ENCODE measurements around the gene FAM229A. TPM values are rescaled to one million over a fixed set of nuclear protein-coding genes. Genes with fewer than 3 reads are reported as not detected.

FAM229A gene
- total RNA-seq, 1 experiment from 2014 or later = 0.74 TPM

DNA sequence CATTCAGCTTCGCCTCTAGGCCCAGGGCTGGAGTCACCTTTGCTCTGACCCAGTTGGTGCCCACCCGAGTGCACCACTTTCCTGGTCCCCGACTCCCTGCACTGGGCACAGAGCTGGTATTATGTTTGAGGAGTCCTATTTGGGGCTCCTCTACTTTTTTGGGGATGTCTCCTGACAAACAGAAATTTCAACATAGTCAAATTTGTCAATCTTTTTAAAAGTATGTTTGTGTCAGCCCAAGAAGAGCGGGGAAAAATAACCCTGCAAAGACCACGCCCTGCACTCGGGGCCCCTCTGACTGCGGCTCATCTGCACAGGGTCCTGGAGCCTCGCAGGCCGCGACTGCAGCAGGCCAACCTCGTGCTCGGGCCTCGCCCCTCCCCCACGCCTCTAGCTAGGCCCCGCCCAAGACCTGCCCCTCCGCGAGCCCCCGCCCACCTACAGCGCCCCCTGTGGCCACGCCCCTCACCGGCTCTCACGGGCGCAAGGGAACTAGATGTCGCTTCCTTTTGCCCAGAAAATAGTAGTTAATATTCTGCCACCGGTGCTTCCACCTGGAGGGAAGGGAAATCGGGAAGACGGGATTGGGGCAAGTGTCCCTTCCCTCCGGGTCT lies 11.4 kb downstream of the FAM229A start:
- H3K4me1 ChIP-seq (replicated peaks) = peaks cover 12% of the 10 kb centered on the region
- H3K36me3 ChIP-seq = peaks cover 8% of the 10 kb centered on the region; the same call in 1 of the 2 replicates
- peak overlapping the region; percentile 67 for H3K4me3 ChIP-seq
- DNase-seq (ENCODE audit: low read depth in 1 of 2, low spot score in 2 of 2) = peak in 1 of 2 experiments; percentile 80
- H3K27me3 ChIP-seq (replicated peaks) = no peaks in the 10 kb centered on the region
- H3K27ac ChIP-seq = peak overlapping the region; percentile 70; the same call in 1 of the 2 replicates
- no peaks in the 10 kb centered on the region; the same call in 1 of the 2 replicates for H3K9me3 ChIP-seq (replicated peaks)

DNA sequence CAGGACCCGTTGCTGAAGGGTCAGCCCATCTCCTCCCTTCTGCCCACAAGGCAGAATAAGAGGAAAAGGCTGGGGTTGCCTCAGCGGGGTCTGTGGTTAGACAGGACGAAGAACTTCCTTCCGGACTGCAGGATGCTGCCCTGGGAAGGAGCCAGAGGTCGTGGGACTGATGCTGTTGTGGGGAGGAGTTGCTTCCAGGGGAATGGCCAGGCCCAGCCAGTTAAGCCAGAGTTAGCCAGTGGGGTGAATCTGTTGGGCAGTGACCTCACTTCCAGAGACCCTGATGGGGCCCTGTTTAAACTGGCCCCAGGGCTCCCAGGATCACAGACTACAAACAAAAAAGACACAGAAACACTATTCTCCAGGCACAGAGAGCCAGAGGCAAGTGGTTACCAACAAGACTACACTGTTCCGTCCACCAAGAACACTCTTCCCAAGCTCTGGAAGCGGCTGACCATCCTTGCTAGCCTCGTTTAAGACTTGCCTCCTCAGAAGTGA lies 13.0 kb downstream of the FAM229A start:
- H3K27ac ChIP-seq = no peak overlapping the region
- no peaks in the 10 kb centered on the region; the same call in 1 of the 2 replicates for H3K9me3 ChIP-seq (replicated peaks)
- no peaks in the 10 kb centered on the region for H3K27me3 ChIP-seq (replicated peaks)
- no peak for DNase-seq (ENCODE audit: low read depth in 1 of 2, low spot score in 2 of 2)
- peaks cover 12% of the 10 kb centered on the region for H3K4me1 ChIP-seq (replicated peaks)
- no peak overlapping the region for H3K4me3 ChIP-seq
- peaks cover 4% of the 10 kb centered on the region; the same call in 1 of the 2 replicates for H3K36me3 ChIP-seq

DNA sequence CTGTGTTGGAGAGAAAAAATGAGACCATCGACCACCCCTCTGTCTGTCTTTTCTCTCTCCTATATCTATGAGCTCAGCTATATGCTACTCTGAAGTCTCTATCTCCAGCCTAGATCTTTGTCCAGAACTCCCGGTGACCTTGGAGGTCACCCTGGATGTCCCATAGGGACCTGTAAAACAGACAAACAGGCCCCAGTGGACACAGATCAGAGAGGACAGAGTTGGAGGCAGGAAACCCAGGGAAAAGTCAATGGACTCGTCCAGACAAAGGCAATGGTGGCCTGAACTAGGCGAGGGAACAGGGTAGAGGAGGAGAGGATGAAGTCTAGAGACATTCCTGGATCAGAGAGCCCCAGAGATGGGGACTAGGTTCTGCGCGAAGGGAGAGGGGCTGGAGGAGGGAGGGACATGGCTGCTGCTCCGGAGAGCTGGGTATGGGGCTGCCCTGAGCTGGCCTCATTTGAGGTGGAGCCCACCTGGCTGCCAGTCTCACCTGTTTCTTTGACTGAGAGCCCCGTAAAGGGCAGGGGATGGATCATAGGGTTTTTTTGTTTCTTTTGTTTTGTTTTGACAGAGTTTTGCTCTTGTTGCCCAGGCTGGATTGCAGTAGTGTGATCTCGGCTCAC lies 15.6 kb downstream of the FAM229A start:
- H3K36me3 ChIP-seq = peaks cover 2% of the 10 kb centered on the region; the same call in 1 of the 2 replicates
- H3K27me3 ChIP-seq (replicated peaks) = no peaks in the 10 kb centered on the region
- no peak for DNase-seq (ENCODE audit: low read depth in 1 of 2, low spot score in 2 of 2)
- no peak overlapping the region for H3K4me3 ChIP-seq
- no peaks in the 10 kb centered on the region; the same call in 1 of the 2 replicates for H3K9me3 ChIP-seq (replicated peaks)
- H3K4me1 ChIP-seq (replicated peaks) = peaks cover 3% of the 10 kb centered on the region; the same call in 1 of the 2 replicates
- no peak overlapping the region for H3K27ac ChIP-seq

DNA sequence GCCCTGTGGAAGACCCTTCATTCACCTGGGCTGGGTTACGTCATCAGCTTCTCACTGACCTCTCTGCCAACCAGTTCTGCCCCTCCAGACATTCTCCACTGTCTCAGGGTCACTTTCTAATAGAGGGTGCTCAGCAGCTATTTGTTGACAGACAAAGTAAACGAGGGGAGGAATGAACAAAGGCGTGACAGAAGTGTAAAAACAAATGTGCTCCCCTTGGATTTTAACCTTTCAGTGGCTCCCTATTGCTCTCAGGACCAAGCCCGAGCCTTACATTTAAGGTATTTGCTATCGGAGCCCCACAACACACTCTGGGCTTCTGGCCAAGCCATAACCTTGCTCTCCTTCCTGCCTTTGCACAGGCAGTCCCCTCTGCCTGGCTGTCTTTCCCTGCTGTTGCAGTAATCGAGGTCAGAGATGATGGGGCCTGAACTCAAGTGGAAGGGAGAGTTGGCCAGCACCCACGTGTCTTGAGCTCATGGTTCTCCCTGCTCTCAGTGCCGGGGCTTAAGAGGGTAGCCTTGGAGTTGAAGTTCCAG lies 16.9 kb downstream of the FAM229A start:
- Histone ChIP-seq H3K36me3 (no peaks in the 10 kb centered on the region), H3K27ac (no peak overlapping the region), H3K4me3 (no peak overlapping the region), H3K4me1 (replicated peaks) (no peaks in the 10 kb centered on the region), H3K9me3 (replicated peaks) (no peaks in the 10 kb centered on the region), H3K27me3 (replicated peaks) (no peaks in the 10 kb centered on the region)
- no peak for DNase-seq (ENCODE audit: low read depth in 1 of 2, low spot score in 2 of 2)

DNA sequence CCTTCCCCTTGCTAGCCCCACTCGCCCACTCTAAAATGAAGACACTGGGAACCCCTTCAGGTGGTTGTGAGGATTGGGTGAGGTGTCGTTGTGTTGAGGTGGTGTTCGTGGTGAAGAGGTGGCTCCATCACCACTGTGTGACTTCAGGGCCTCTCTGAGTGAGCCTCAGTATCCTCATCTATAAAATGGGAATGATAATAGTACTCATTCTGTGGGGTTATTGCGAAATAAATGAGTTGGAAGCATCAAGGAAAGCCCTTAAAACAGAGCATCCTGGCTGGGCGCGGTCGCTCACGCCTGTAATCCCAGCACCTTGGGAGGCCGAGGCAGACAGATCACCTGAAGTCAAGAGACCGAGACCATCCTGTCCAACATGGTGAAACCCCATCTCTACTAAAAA lies 19.6 kb downstream of the FAM229A start:
- no peak for DNase-seq (ENCODE audit: low read depth in 1 of 2, low spot score in 2 of 2)
- Histone ChIP-seq H3K36me3 (no peaks in the 10 kb centered on the region), H3K4me3 (no peak overlapping the region), H3K27me3 (replicated peaks) (no peaks in the 10 kb centered on the region), H3K4me1 (replicated peaks) (peaks cover 12% of the 10 kb centered on the region), H3K27ac (no peak overlapping the region), H3K9me3 (replicated peaks) (no peaks in the 10 kb centered on the region)

DNA sequence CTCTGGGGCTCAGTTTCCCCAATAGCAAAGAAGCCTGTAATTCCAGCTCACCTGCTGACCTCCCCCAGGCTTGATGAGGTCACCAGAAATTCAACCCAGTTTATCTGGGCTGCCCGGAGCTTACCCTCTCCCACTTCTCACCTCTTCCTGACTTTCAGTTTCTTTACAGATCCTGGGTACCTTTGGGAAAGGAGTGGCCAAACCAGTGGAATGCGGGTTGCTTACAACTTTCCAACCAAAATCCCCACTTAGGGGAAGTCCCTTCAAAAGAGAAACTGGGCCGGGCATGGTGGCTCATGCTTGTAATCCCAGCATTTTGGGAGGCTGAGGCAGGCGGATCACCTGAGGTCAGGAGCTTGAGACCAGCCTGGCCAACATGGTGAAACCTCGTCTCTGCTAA lies 20.3 kb downstream of the FAM229A start:
- DNase-seq (ENCODE audit: low read depth in 1 of 2, low spot score in 2 of 2) = no peak
- H3K36me3 ChIP-seq = no peaks in the 10 kb centered on the region
- H3K27me3 ChIP-seq (replicated peaks) = no peaks in the 10 kb centered on the region
- H3K9me3 ChIP-seq (replicated peaks) = no peaks in the 10 kb centered on the region
- no peak overlapping the region for H3K27ac ChIP-seq
- H3K4me3 ChIP-seq = no peak overlapping the region
- peaks cover 18% of the 10 kb centered on the region for H3K4me1 ChIP-seq (replicated peaks)

DNA sequence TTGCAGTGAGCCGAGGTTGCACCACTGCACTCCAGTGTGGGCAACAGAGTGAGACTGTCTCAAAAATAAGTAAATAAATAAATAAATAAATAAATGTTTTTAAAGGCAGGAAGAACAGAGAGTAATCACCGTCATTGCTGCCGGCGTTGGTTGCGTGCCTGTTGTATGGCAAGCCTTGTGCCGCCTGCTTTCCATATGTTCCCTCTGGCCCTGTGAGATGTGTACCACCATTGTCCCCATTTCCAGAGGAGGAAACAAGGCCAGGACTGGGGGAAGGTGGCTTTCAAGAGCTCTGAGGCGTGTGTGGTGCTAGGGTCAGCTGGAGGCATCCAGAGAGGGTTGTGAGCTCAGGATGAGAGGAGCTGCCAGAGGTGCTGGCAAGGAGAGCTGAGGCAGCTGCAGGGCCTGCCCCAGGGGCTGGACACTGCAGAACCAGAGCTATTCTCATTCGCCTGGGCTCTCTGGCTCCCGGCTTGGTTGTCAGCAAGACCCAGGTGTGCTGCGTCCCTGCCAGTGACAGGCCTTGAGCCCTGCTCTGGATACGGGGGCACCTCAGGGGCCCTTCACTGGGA lies 21.0 kb downstream of the FAM229A start:
- no peaks in the 10 kb centered on the region for H3K36me3 ChIP-seq
- H3K27me3 ChIP-seq (replicated peaks) = no peaks in the 10 kb centered on the region
- no peaks in the 10 kb centered on the region for H3K9me3 ChIP-seq (replicated peaks)
- DNase-seq (ENCODE audit: low read depth in 1 of 2, low spot score in 2 of 2) = no peak
- no peak overlapping the region for H3K4me3 ChIP-seq
- H3K27ac ChIP-seq = no peak overlapping the region
- H3K4me1 ChIP-seq (replicated peaks) = peaks cover 22% of the 10 kb centered on the region

DNA sequence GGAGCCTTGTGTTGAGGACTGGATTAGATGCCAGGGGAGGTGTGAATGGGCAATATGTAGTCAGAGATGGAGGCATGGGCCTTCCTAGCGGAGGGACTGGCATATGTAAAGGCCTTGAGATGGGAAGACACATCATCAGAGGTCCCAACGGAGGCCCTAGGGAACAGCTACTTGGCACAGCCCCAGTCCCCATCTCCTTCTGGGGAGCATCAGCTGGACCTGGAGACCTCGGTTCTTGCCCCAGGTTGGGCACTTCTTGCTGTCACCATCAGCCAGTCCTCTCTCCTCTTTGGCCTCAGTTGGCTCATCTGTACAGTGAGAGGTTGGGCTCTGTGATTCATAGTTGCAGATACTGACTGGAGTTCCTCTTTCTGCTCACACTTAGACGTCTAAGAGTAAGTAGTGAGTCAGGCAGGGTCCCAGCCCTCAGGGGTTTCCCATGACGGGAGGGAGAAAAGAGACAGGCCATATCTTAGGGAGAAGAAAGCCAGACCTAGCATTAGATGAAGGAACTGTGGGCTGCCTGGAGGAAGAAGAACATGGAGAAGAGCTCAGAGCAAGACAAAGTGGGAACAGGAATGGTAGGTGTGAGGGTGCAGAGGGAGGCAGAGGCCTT lies 22.8 kb downstream of the FAM229A start:
- peaks cover 11% of the 10 kb centered on the region for H3K36me3 ChIP-seq
- no peaks in the 10 kb centered on the region for H3K27me3 ChIP-seq (replicated peaks)
- DNase-seq (ENCODE audit: low read depth in 1 of 2, low spot score in 2 of 2) = no peak
- no peak overlapping the region for H3K27ac ChIP-seq
- H3K9me3 ChIP-seq (replicated peaks) = no peaks in the 10 kb centered on the region
- H3K4me3 ChIP-seq = no peak overlapping the region
- H3K4me1 ChIP-seq (replicated peaks) = peaks cover 31% of the 10 kb centered on the region

DNA sequence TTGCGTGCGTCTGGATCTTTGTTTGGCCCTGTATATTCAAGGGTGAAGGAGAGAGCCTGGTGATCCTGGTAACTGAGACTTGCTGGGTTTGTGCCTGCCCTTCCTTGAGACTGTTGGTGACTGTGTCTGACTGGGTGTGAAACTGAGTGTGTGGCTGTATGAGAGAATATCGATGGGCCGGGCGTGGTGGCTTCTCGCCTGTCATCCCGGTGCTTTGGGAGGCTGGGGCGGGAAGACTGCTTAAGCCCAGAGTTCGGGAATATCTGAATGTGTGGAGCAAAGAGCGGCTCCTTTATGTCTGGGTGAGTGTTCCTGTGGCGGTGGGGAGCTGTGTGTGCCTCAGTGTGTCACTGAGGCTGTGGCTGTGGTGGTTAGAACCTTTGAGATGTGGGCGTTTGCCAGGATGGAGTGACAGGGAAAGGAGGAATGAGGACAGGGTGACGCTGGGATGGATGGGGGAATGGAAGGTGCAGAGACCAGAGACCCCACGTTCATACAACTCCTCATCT lies 23.6 kb downstream of the FAM229A start:
- no peak for DNase-seq (ENCODE audit: low read depth in 1 of 2, low spot score in 2 of 2)
- H3K4me3 ChIP-seq = no peak overlapping the region

DNA sequence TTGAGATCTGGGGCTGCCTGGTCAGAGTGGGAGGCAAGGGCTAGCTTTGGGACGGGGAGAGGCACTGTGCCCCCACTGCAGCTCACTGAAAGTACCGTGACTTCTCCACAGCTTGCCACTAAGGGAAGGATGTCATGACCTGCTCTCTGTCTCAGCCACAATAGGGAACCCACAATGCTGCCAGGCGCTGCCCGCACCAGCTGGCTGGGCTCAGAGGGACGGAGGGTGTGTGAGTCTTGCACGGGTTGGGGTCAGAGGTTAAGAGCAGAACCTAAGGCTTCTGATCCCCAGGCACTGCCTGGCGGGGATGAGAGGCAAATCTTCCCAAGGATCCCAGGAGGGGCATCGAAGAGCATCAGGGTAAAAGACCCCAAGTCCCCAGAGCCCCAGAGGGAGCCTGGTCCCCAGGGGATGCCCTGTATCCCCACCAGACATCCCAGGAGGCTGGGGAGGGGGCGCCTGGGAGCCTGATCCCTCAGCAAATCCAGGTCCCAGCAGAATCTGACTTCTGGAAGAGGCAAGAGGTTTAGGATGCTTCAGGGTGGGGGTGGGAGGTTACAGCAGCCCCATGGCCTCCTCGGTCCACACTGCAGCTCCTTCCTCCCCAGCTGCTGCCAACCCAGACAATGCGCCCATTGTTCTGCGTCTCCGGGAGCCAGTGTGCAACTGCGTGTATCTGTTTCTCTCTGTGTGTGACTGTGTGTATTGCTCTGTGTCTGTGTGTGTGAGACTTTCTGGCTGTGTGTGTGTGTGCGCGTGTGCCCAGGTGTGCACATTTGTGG lies 24.2 kb downstream of the FAM229A start:
- no peaks in the 10 kb centered on the region for H3K27me3 ChIP-seq (replicated peaks)
- H3K4me1 ChIP-seq (replicated peaks) = peaks cover 33% of the 10 kb centered on the region
- no peak overlapping the region for H3K4me3 ChIP-seq
- no peaks in the 10 kb centered on the region for H3K9me3 ChIP-seq (replicated peaks)
- H3K27ac ChIP-seq = no peak overlapping the region
- DNase-seq (ENCODE audit: low read depth in 1 of 2, low spot score in 2 of 2) = no peak
- H3K36me3 ChIP-seq = peaks cover 26% of the 10 kb centered on the region

More for the DNA sequence above, 23.6 kb downstream of the FAM229A start:
- Histone ChIP-seq H3K36me3 (peaks cover 19% of the 10 kb centered on the region), H3K27ac (no peak overlapping the region), H3K27me3 (replicated peaks) (no peaks in the 10 kb centered on the region), H3K9me3 (replicated peaks) (no peaks in the 10 kb centered on the region), H3K4me1 (replicated peaks) (peaks cover 33% of the 10 kb centered on the region)

DNA sequence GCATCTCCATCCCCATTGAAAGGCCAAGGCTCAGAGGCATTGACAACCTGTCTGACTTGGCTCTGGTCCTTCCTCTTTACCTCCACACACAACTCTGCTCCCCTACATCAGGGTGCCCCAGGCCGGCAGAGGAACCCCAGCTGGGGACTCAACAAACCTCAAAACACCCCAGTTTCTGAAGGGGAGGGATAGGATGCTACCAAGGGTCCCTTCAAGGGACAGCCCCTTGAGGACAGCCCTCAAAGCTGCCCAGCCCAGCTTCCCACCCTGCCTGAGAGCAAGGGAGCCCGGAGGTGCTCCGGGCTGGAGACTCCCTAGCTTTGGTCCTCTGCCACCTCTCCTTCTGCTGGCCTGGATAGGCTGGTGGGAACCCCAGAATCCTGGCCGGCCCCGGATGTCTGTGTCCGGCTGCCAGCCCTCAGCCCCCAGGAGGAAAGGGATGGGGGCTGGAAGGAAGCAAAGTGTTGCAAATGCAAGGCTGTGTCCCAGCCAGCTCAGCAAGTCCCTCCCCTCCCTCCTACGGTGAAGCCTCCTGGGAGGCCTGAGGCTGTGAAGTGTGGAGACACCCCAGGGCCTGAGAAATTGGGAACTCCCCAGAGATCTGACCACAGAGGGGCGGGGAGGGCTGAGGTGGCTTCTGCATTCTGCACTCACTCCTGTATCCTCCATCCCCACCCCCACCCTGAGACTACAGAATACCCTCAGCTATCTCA lies 25.2 kb downstream of the FAM229A start:
- H3K27me3 ChIP-seq (replicated peaks) = no peaks in the 10 kb centered on the region
- H3K27ac ChIP-seq = no peak overlapping the region
- peaks cover 33% of the 10 kb centered on the region for H3K4me1 ChIP-seq (replicated peaks)
- peak in 1 of 2 experiments; percentile 54 for DNase-seq (ENCODE audit: low read depth in 1 of 2, low spot score in 2 of 2)
- H3K9me3 ChIP-seq (replicated peaks) = no peaks in the 10 kb centered on the region
- H3K4me3 ChIP-seq = no peak overlapping the region
- H3K36me3 ChIP-seq = peaks cover 33% of the 10 kb centered on the region

DNA sequence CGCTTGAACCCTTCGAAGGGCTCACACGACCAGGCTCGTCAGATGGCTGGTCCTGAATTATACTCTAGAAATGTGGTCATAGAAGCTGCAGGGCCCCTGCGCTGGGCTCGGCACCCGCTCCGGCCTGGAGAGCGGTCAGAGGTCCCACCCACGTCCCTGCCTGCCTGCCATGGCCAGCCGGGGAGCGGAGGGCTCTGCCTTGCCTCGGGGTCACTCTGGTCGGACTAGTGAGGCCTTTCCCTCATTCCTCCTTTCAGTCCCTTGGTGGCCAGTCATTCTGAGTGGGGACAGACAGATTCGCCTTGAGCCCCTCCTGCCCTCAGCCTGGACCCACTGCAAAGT lies 25.7 kb downstream of the FAM229A start:
- Histone ChIP-seq H3K27me3 (replicated peaks) (no peaks in the 10 kb centered on the region), H3K36me3 (peaks cover 39% of the 10 kb centered on the region), H3K4me3 (peak overlapping the region; percentile 85), H3K4me1 (replicated peaks) (peaks cover 33% of the 10 kb centered on the region), H3K9me3 (replicated peaks) (no peaks in the 10 kb centered on the region), H3K27ac (no peak overlapping the region)
- DNase-seq (ENCODE audit: low read depth in 1 of 2, low spot score in 2 of 2) = no peak

Data from SJSA1 (cell line).